ENCODE results near the gene ELMO1. TPM values are rescaled to one million over a fixed set of nuclear protein-coding genes. Genes with fewer than 3 reads are reported as not detected.

ELMO1 gene
- total RNA-seq, 1 experiment from 2014 or later: not detected

- no peaks in the 10 kb centered on the region for H3K27me3 ChIP-seq
- no peaks in the 10 kb centered on the region for H3K9me3 ChIP-seq
- no peaks in the 10 kb centered on the region for H3K36me3 ChIP-seq
- no peak overlapping the region for H3K4me3 ChIP-seq
- no peak for DNase-seq
Observed at GRCh38 chr7:37405128-37405527, 43.5 kb downstream of the ELMO1 start.

GRCh38 chr7:37399876-37400421, 48.7 kb downstream of the ELMO1 start:
- no peaks in the 10 kb centered on the region for H3K9me3 ChIP-seq
- no peaks in the 10 kb centered on the region for H3K27me3 ChIP-seq
- no peaks in the 10 kb centered on the region for H3K36me3 ChIP-seq
- H3K4me3 ChIP-seq: no peak overlapping the region
- DNase-seq: no peak

GRCh38 chr7:37398403-37398802, 50.3 kb downstream of the ELMO1 start:
- H3K36me3 ChIP-seq: no peaks in the 10 kb centered on the region
- DNase-seq: no peak
- no peak overlapping the region for H3K4me3 ChIP-seq
- H3K27me3 ChIP-seq: no peaks in the 10 kb centered on the region
- H3K9me3 ChIP-seq: no peaks in the 10 kb centered on the region

GRCh38 chr7:37395618-37396259, 52.9 kb downstream of the ELMO1 start:
- H3K27me3 ChIP-seq: no peaks in the 10 kb centered on the region
- H3K36me3 ChIP-seq: no peaks in the 10 kb centered on the region
- no peak overlapping the region for H3K4me3 ChIP-seq
- DNase-seq: no peak
- no peaks in the 10 kb centered on the region for H3K9me3 ChIP-seq

DNA sequence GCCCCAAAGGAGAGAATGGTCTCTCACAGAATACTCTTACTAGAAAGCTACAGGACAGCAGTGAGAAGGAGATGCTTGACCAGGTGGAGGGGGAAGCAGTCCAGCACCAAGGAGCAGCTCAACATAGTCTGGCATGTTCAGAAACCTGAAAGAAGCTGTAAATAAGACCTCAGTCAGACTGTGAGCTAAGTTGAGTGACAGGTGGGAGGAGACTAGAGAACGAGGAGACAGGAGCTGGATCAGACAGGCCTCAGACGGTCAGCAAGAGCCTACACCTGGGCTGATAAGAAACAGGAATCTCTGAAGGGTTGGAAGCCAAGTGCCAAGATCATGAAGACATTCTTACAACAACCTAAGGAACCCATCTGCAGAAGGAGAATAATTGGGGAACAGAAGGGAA, 54.5 kb downstream of the ELMO1 start:
- H3K9me3 ChIP-seq: no peaks in the 10 kb centered on the region

GRCh38 chr7:37393476-37393875, 55.2 kb downstream of the ELMO1 start:
- DNase-seq: no peak
- H3K4me3 ChIP-seq: no peak overlapping the region
- no peaks in the 10 kb centered on the region for H3K27me3 ChIP-seq
- H3K9me3 ChIP-seq: no peaks in the 10 kb centered on the region
- H3K36me3 ChIP-seq: no peaks in the 10 kb centered on the region

More for the DNA sequence above, 54.5 kb downstream of the ELMO1 start:
- no peak for DNase-seq
- H3K27me3 ChIP-seq: no peaks in the 10 kb centered on the region
- no peaks in the 10 kb centered on the region for H3K36me3 ChIP-seq
- H3K4me3 ChIP-seq: no peak overlapping the region

DNA sequence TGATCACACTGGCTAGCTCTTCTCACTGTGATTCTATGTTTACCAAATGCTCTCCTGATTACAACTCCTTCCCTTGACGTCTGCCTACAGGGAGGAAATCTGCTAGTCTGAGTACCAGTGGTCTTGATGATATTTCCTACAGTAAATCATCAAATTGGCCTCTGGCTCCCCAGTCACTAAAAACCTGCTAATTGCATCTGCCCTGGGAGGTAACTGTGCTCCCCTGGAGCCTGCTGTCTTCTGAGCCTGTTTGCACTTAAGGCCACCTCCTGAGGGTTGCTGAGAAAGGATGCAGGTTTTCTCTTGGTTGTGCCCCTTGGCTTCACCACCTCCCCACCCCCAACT, 56.0 kb downstream of the ELMO1 start:
- H3K4me3 ChIP-seq: no peak overlapping the region
- H3K9me3 ChIP-seq: no peaks in the 10 kb centered on the region
- no peak for DNase-seq
- no peaks in the 10 kb centered on the region for H3K27me3 ChIP-seq
- H3K36me3 ChIP-seq: no peaks in the 10 kb centered on the region

DNA sequence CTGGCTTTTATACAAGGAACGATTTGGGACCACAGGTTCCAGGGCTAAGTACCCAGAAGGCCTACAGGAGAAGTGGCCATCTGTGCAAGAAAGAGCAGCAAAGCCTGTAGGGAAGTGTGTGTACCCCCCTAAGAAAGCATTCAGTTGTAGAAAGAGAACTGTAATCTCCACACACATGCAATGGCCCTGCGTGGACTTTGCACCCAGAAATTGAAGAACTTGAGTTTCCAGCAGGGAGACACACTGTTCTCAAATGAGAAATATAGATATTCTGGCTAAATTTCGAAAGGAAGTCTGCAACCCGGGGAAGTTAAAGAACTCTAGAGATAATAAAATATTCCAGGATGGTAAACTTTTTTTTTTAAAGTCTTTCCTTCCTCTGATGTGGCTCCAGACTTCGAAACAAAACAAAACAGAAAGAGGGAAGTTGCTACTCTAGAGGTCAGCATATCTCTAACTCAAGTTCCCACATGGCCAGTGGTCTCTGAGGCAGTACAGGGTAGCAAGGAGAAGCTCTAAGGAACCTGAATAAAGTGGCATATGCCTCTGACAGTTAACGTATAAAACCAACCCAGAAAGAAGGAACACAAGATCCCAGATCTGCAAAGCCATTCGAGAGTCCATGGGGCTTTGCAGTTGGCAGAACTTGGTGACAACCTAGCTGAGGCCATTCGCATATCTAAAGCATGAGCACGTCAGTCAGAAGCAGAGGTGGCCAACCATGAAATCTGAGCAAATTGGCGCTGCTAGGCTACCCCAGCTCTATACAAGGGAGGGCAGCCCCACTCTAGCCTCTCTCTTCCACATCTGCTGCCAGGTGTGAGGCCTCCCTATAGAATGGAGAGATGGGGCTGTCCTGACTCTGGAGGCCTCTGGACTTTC, 56.6 kb downstream of the ELMO1 start:
- H3K9me3 ChIP-seq: no peaks in the 10 kb centered on the region
- H3K36me3 ChIP-seq: no peaks in the 10 kb centered on the region
- no peak for DNase-seq
- no peaks in the 10 kb centered on the region for H3K27me3 ChIP-seq
- H3K4me3 ChIP-seq: no peak overlapping the region

- no peak overlapping the region for H3K4me3 ChIP-seq
Observed at GRCh38 chr7:37390114-37390513, 58.5 kb downstream of the ELMO1 start.

GRCh38 chr7:37388811-37389210, 59.9 kb downstream of the ELMO1 start:
- no peaks in the 10 kb centered on the region for H3K9me3 ChIP-seq
- no peak overlapping the region for H3K4me3 ChIP-seq
- no peak for DNase-seq
- H3K36me3 ChIP-seq: no peaks in the 10 kb centered on the region
- no peaks in the 10 kb centered on the region for H3K27me3 ChIP-seq

More at GRCh38 chr7:37390114-37390513, 58.5 kb downstream of the ELMO1 start:
- DNase-seq: no peak
- H3K9me3 ChIP-seq: no peaks in the 10 kb centered on the region
- H3K36me3 ChIP-seq: no peaks in the 10 kb centered on the region
- no peaks in the 10 kb centered on the region for H3K27me3 ChIP-seq

GRCh38 chr7:37385787-37386186, 62.9 kb downstream of the ELMO1 start:
- Histone ChIP-seq H3K27me3 (no peaks in the 10 kb centered on the region), H3K9me3 (no peaks in the 10 kb centered on the region), H3K4me3 (no peak overlapping the region), H3K36me3 (no peaks in the 10 kb centered on the region)
- no peak for DNase-seq

- Histone ChIP-seq H3K36me3 (no peaks in the 10 kb centered on the region), H3K4me3 (no peak overlapping the region), H3K27me3 (no peaks in the 10 kb centered on the region), H3K9me3 (no peaks in the 10 kb centered on the region)
- no peak for DNase-seq
Observed at GRCh38 chr7:37382546-37383088, 66.0 kb downstream of the ELMO1 start.

- no peak for DNase-seq
- Histone ChIP-seq H3K4me3 (no peak overlapping the region), H3K27me3 (no peaks in the 10 kb centered on the region), H3K36me3 (no peaks in the 10 kb centered on the region), H3K9me3 (no peaks in the 10 kb centered on the region)
Observed at GRCh38 chr7:37380831-37381230, 67.8 kb downstream of the ELMO1 start.

DNA sequence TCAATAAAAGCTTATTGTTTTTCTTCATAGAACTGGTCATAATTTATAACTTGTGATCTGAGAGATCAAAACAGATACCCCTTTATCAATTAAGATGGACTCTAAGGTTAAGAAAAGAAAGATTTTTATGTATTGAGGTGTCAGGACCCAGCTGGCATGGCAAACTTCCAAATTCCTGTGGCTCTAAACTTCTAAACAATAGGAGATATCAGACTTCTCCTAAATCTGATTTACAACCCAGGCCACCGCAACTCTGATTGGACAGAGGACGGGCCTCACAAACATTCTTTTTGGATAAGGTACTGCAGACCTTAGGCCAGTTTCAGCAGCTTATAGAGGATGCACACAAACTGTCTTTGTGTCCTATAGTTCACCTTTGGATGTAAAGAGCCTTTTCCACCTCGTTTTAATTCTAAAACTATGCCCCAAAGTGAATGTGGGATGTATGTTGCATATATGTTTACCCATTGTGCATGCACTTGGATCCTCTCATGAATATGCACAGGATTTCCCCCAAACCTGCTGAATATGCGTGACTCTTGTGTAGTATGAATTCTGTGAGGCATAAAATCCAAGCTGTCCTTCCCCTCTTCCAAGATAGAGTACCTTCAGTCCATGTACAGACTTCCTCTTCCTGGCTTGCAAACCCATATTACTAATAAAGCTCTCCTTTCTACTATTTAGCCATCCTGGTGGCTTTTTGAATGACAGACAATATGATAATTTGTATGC, 69.0 kb downstream of the ELMO1 start:
- DNase-seq: no peak
- Histone ChIP-seq H3K4me3 (no peak overlapping the region), H3K36me3 (no peaks in the 10 kb centered on the region), H3K27me3 (no peaks in the 10 kb centered on the region), H3K9me3 (no peaks in the 10 kb centered on the region)

- no peak overlapping the region for H3K4me3 ChIP-seq
- DNase-seq: no peak
- H3K36me3 ChIP-seq: no peaks in the 10 kb centered on the region
- no peaks in the 10 kb centered on the region for H3K27me3 ChIP-seq
- no peaks in the 10 kb centered on the region for H3K9me3 ChIP-seq
Observed at GRCh38 chr7:37377231-37377630, 71.4 kb downstream of the ELMO1 start.

DNA sequence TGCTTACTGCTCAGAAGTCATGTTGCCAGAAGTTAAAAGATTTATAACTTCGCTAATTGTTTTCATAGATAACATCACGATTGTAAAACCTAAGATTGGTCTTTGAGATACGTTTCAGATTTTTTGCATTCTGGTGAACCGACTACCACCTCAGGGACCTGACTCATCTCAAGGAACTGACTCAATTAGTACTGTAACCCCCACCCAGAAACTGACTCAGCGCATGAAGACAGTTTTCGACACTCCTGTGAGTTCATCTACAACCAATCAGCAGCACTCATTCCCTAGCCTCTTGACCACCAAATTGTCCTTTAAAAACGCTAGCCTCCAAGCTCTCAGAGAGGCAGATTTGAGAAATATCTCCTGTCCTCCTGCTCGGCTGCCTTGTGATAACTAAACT, 72.3 kb downstream of the ELMO1 start:
- no peak for DNase-seq
- H3K9me3 ChIP-seq: no peaks in the 10 kb centered on the region
- H3K4me3 ChIP-seq: no peak overlapping the region
- no peaks in the 10 kb centered on the region for H3K36me3 ChIP-seq
- no peaks in the 10 kb centered on the region for H3K27me3 ChIP-seq

DNA sequence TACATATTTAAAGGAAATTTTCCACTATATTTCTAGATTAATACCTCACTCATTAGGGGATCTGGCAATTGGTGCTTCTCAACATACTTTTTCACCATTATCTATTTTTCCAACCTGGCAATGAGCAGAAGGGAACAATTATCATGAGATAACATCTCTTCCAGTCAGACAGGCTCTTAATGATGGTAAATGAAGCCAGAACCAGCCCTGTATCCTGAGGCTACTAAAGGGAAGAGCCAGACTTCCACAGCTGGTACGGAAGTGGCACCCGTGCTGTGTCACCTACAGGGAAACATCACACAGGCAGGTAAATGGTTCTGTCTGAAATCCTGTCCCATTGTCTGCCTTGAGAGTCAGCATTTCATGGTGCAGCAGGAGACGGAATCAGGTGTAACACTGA, 75.9 kb downstream of the ELMO1 start:
- no peak overlapping the region for H3K4me3 ChIP-seq
- DNase-seq: no peak
- H3K36me3 ChIP-seq: no peaks in the 10 kb centered on the region
- no peaks in the 10 kb centered on the region for H3K27me3 ChIP-seq
- no peaks in the 10 kb centered on the region for H3K9me3 ChIP-seq
